Skeletal muscle tissue (tissue), 4 donors: ENCODE data around the gene PAX7. TPM values are rescaled to one million over a fixed set of nuclear protein-coding genes. Genes with fewer than 3 reads are reported as not detected.
A peak's percentile ranks its signal among the peaks of the same experiment; 100 is the strongest.

Source experiments
- H3K27ac ChIP-seq: one replicate; pipeline ENCODE4 v1.7.0; 2013; ENCODE audit warnings: mild to moderate bottlenecking, low read depth, low read length, inconsistent platforms
- H3K27me3 ChIP-seq, 3 donors: one replicate each; pipeline ENCODE4 v1.7.0; 2013; ENCODE audit warnings: low read length in 3 of 3; ENCODE audit not compliant: control insufficient read depth in 3 of 3, insufficient read depth in 3 of 3
- H3K36me3 ChIP-seq, 3 donors: one replicate each; pipeline ENCODE4 v1.7.0; 2013; ENCODE audit warnings: low read length in 3 of 3; ENCODE audit not compliant: control insufficient read depth in 3 of 3, insufficient read depth in 3 of 3
- H3K4me1 ChIP-seq, 3 donors: one replicate each; pipeline ENCODE4 v1.7.0; 2013; ENCODE audit warnings: low read length in 3 of 3, mild to moderate bottlenecking in 3 of 3; ENCODE audit not compliant: control insufficient read depth in 3 of 3, insufficient read depth in 3 of 3
- H3K4me3 ChIP-seq, 3 donors: one replicate each; pipeline ENCODE4 v1.7.0; 2013; ENCODE audit warnings: low read length in 3 of 3
- H3K9ac ChIP-seq, 3 donors: one replicate each; pipeline ENCODE4 v1.7.0; 2013; ENCODE audit warnings: low read length in 3 of 3, mild to moderate bottlenecking in 3 of 3, moderate library complexity in 2 of 3, low read depth in 1 of 3
- H3K9me3 ChIP-seq, 3 donors: one replicate each; pipeline ENCODE4 v1.7.0; 2013; ENCODE audit warnings: low read length in 3 of 3; ENCODE audit not compliant: control insufficient read depth in 3 of 3
- total RNA-seq: library from RNA; depleted of rRNA; stranded (reverse); fragments of >200 nt; gene quantifications from one replicate; pipeline ENCODE4 v1.2.3, GENCODE V29; 2014
- donor health status: Osteomylitis.

PAX7 gene
- total RNA-seq, 1 donor from 2014 or later: 13.0 TPM

GRCh38 chr1:18618546-18619466, 11.8 kb upstream of the PAX7 start:
- H3K9ac ChIP-seq: no peak overlapping the region
- H3K4me3 ChIP-seq: no peak overlapping the region
- H3K27ac ChIP-seq: no peak overlapping the region
- peaks cover 10 to 15% (median 13%) of the 10 kb centered on the region in 3 donors for H3K27me3 ChIP-seq
- H3K36me3 ChIP-seq: no peaks in the 10 kb centered on the region
- H3K9me3 ChIP-seq: peaks cover 0 to 2% (median 0%) of the 10 kb centered on the region in 3 donors
- H3K4me1 ChIP-seq: no peaks in the 10 kb centered on the region

DNA sequence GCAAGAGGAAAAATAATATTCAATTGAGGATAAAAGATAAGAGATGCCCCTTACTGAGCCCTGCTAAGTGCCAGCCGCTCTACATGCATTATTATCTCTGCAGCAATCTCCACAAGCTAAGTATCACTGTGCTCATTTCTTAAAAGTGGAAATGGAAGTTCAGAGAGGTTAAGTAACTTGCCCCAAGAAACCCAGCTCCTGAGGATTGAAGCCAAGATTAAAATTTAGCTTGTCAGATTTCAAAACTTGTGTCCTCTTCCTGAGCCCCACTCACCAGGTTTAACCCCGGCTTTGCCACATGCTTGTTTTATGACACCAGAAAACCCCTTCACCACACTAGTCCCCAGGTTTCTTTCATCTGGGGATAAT, 11.2 kb upstream of the PAX7 start:
- Histone ChIP-seq H3K27ac (no peak overlapping the region), H3K36me3 (no peaks in the 10 kb centered on the region), H3K27me3 (peaks cover 11 to 19% (median 16%) of the 10 kb centered on the region in 3 donors), H3K9me3 (no peaks in the 10 kb centered on the region), H3K9ac (no peak overlapping the region), H3K4me1 (no peaks in the 10 kb centered on the region), H3K4me3 (no peak overlapping the region)

- Histone ChIP-seq H3K4me3 (no peak overlapping the region), H3K9ac (no peak overlapping the region), H3K4me1 (peaks cover 2 to 14% (median 8%) of the 10 kb centered on the region in 3 donors), H3K9me3 (no peaks in the 10 kb centered on the region), H3K27ac (no peak overlapping the region), H3K27me3 (peaks cover 71 to 73% (median 72%) of the 10 kb centered on the region in 3 donors), H3K36me3 (no peaks in the 10 kb centered on the region)
Observed at GRCh38 chr1:18628511-18628910, 2.1 kb upstream of the PAX7 start.

DNA sequence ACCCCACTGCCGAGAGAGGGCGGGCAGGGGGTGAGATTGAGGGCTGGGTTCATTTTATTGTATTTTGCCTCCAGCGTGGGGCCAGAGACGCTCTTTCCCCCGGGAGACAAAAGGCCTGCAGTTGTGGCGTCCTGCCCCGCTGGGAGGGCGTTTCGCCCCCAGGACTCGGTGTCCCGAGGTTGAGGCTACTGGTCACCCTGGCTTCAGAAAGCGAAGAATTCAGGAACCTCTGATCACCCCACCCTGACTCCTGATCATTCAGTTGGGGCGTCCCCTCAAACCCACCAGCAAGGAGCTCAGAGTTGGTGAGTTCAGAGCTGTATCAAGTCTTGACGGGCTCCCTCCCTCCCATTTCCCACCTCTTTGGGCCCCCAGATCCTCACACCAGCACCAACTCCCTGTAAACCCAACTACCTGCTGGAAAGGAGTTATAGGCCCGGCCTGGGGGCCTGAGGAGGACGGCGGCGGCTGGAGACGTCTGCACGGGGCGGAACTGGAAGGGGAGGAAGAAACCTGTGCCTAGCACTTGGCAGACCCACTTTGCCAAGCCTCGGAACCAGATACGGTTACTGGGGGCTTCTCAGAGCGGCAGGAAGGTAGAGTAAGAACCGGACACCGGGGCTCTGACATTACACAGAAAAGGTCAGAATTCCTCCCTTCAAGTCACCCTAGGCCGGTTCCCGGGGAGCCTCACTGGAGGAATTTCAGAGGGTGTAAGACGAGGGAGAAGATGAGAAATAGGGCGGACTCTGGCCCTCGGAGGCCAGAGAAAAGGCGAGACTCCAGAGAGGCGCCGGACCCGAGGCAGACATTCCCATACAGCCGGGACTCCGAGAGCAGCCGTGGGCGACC, 761 bp upstream of the PAX7 start:
- no peak overlapping the region for H3K9ac ChIP-seq
- H3K27ac ChIP-seq: no peak overlapping the region
- no peak overlapping the region for H3K4me3 ChIP-seq
- no peaks in the 10 kb centered on the region for H3K9me3 ChIP-seq
- H3K27me3 ChIP-seq: peaks cover 74 to 79% (median 77%) of the 10 kb centered on the region in 3 donors
- H3K4me1 ChIP-seq: peaks cover 5 to 14% (median 8%) of the 10 kb centered on the region in 3 donors
- no peaks in the 10 kb centered on the region for H3K36me3 ChIP-seq

DNA sequence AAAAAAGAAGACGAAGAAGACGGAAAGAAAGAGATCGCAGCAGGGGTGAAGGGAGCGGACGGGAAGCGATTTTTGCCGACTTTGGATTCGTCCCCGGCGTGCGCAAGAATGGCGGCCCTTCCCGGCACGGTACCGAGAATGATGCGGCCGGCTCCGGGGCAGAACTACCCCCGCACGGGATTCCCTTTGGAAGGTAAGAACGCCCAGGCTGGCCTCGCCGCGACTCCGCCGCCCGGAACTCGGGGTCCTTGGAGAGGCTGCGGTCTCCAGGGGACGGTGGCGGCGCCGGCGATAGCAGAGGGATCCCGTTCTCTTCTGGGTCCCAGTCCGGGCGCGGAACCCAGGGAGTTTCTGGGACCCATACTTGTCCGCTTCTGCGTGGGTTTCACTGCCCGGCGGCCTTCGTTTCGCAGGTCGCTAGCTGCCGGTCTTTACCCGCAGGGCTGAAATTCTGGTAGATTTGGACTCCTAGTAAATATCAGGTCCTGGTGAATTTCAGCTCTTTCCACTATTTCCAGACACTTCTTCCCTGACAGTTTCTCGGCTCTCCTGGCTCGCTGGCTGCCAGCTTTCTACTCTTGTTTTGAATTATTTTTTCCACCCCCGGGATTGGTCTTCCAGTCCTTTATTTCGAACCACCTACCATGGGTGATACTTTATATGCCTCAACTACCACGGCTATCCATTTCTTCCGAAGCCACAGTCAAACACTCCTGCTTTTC, 1.0 kb downstream of the PAX7 start:
- peak overlapping the region in 2 of 3 donors; percentile 22 to 38 for H3K4me3 ChIP-seq
- peaks cover 5 to 14% (median 8%) of the 10 kb centered on the region in 3 donors for H3K4me1 ChIP-seq
- no peak overlapping the region for H3K9ac ChIP-seq
- H3K27ac ChIP-seq: no peak overlapping the region
- no peaks in the 10 kb centered on the region for H3K36me3 ChIP-seq
- H3K9me3 ChIP-seq: no peaks in the 10 kb centered on the region
- H3K27me3 ChIP-seq: peaks cover 82 to 85% (median 83%) of the 10 kb centered on the region in 3 donors

DNA sequence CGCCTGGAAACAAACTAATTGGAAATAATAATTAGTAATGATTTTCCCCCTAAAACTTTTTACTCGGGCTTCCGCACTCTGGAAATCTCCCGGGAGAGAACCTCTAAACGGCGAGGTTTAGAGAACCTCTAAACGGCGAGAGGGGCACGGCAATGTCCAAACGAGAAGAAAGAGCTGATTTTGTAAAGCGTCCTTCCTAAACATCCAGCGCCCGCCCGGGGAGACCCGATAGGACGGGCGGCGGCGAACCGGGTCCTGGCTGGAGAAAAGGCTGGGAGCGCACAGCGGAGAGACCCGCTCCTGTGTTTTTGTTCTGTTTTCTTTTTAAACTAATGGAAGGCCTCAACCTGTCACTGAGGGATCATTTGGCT, 1.6 kb downstream of the PAX7 start:
- H3K4me1 ChIP-seq: peaks cover 5 to 14% (median 8%) of the 10 kb centered on the region in 3 donors
- H3K4me3 ChIP-seq: peak overlapping the region in 1 of 3 donors; percentile 38
- H3K27me3 ChIP-seq: peaks cover 88 to 90% (median 89%) of the 10 kb centered on the region in 3 donors
- H3K9me3 ChIP-seq: no peaks in the 10 kb centered on the region
- H3K9ac ChIP-seq: no peak overlapping the region
- H3K36me3 ChIP-seq: no peaks in the 10 kb centered on the region
- H3K27ac ChIP-seq: no peak overlapping the region

GRCh38 chr1:18632783-18633421, 2.3 kb downstream of the PAX7 start:
- Histone ChIP-seq H3K27me3 (peaks cover 88 to 93% (median 90%) of the 10 kb centered on the region in 3 donors), H3K27ac (no peak overlapping the region), H3K9me3 (no peaks in the 10 kb centered on the region), H3K9ac (peak overlapping the region in 1 of 3 donors; percentile 25), H3K36me3 (no peaks in the 10 kb centered on the region), H3K4me1 (peaks cover 5 to 14% (median 8%) of the 10 kb centered on the region in 3 donors), H3K4me3 (peak overlapping the region in 2 of 3 donors; percentile 6 to 15)

- Histone ChIP-seq H3K9me3 (no peaks in the 10 kb centered on the region), H3K4me3 (peak overlapping the region in 1 of 3 donors; percentile 3), H3K9ac (no peak overlapping the region), H3K27ac (no peak overlapping the region), H3K27me3 (peaks cover 91 to 93% (median 92%) of the 10 kb centered on the region in 3 donors), H3K36me3 (no peaks in the 10 kb centered on the region), H3K4me1 (peaks cover 5 to 14% (median 8%) of the 10 kb centered on the region in 3 donors)
Observed at GRCh38 chr1:18633422-18634155, 2.9 kb downstream of the PAX7 start.
